Neural cell (in vitro differentiated cells): ENCODE data around the gene ZNF600. TPM values are rescaled to one million over a fixed set of nuclear protein-coding genes. Genes with fewer than 3 reads are reported as not detected.
"Not testable (repeated sequence)": the region's sequence is repeated elsewhere in the genome, so short reads cannot be mapped to it uniquely, and the experiment has no call there.

Source experiments
- H2AFZ ChIP-seq: fragments of 200-600, 300-800 bp; sonication (generic), shearing (Covaris generic); 2 replicates; pipeline ENCODE4 v1.6.0; 2014; ENCODE audit warnings: low read depth, mild to moderate bottlenecking, antibody characterized with exemption, low read length, moderate library complexity
- H3F3A ChIP-seq: fragments of 200-600 bp; shearing (Covaris generic); 2 replicates; pipeline ENCODE4 v1.6.1; 2016; ENCODE audit warnings: mild to moderate bottlenecking, moderate library complexity, mixed read lengths, antibody characterized with exemption, low read length; ENCODE audit not compliant: insufficient read depth, poor library complexity, severe bottlenecking
- H3K27ac ChIP-seq: fragments of 200-600, 300-800 bp; sonication (generic), shearing (Covaris generic); 2 replicates; pipeline ENCODE4 v1.5.1; 2014; ENCODE audit warnings: mild to moderate bottlenecking, low read length, moderate library complexity
- H3K27me3 ChIP-seq: fragments of 300-800, 200-600 bp; sonication (generic), shearing (Covaris generic); 2 replicates; pipeline ENCODE4 v1.6.0; 2014; ENCODE audit warnings: mild to moderate bottlenecking, low read depth, low read length, moderate library complexity; ENCODE audit not compliant: insufficient read depth
- H3K36me3 ChIP-seq: fragments of 300-800, 200-600 bp; sonication (generic), shearing (Covaris generic); 2 replicates; pipeline ENCODE4 v1.5.1; 2014; ENCODE audit warnings: mild to moderate bottlenecking, antibody characterized with exemption, low read length, moderate library complexity; ENCODE audit not compliant: insufficient read depth
- H3K4me2 ChIP-seq: fragments of 300-800, 200-600 bp; sonication (generic), shearing (Covaris generic); 2 replicates; pipeline ENCODE4 v1.6.0; 2014; ENCODE audit warnings: mild to moderate bottlenecking, low read length
- H3K4me3 ChIP-seq: fragments of 300-800, 200-600 bp; sonication (generic), shearing (Covaris generic); 2 replicates; pipeline ENCODE4 v1.5.1; 2014; ENCODE audit warnings: mild to moderate bottlenecking, low read length, moderate library complexity
- H3K79me2 ChIP-seq: fragments of 200-600 bp; shearing (Covaris generic); replicated peaks from 2 replicates; pipeline ENCODE4 v1.6.0; 2014; ENCODE audit warnings: mild to moderate bottlenecking, low read length, moderate library complexity; ENCODE audit not compliant: insufficient read depth
- H3K9ac ChIP-seq: fragments of 300-800, 200-600 bp; sonication (generic), shearing (Covaris generic); 2 replicates; pipeline ENCODE4 v1.6.1; 2016; ENCODE audit warnings: mild to moderate bottlenecking, low read length, mixed read lengths
- H3K9me2 ChIP-seq: fragments of 200-600 bp; shearing (Covaris generic); 2 replicates; pipeline ENCODE4 v1.6.1; 2016; ENCODE audit warnings: mild to moderate bottlenecking, low read length, mixed read lengths; ENCODE audit not compliant: insufficient read depth
- H3K9me3 ChIP-seq: fragments of 200-600, 300-800 bp; sonication (generic), shearing (Covaris generic); 2 replicates; pipeline ENCODE4 v1.6.1; 2016; ENCODE audit warnings: mild to moderate bottlenecking, mixed run types, low read length, moderate library complexity, mixed read lengths
- H4K20me1 ChIP-seq: fragments of 200-600 bp; shearing (Covaris generic); 2 replicates; pipeline ENCODE4 v1.6.1; 2016; ENCODE audit warnings: mild to moderate bottlenecking, mixed run types; ENCODE audit not compliant: insufficient read depth
- CTCF ChIP-seq: fragments of 450-650 bp; IDR thresholded peaks from 2 replicates; pipeline ENCODE4 v1.5.1; 2014; ENCODE audit warnings: antibody characterized with exemption, mild to moderate bottlenecking, moderate library complexity; ENCODE audit not compliant: poor library complexity, severe bottlenecking
- EP300 ChIP-seq: fragments of 450-650 bp; conservative IDR thresholded peaks from 2 replicates; pipeline ENCODE4 v1.6.1; 2014; ENCODE audit warnings: antibody characterized with exemption, mild to moderate bottlenecking, moderate library complexity; ENCODE audit not compliant: poor library complexity, severe bottlenecking
- EZH2 ChIP-seq: fragments of 200-600, 300-800 bp; shearing (Covaris generic), sonication (generic); IDR thresholded peaks from 2 replicates; pipeline ENCODE4 v1.6.1; 2014; ENCODE audit warnings: antibody characterized with exemption, low read length, borderline replicate concordance, mild to moderate bottlenecking; ENCODE audit not compliant: insufficient read depth, poor library complexity, severe bottlenecking
- MXI1 ChIP-seq: fragments of 450-650 bp; conservative IDR thresholded peaks from 2 replicates; pipeline ENCODE4 v1.6.1; 2014; ENCODE audit warnings: antibody characterized with exemption, mild to moderate bottlenecking; ENCODE audit not compliant: poor library complexity, severe bottlenecking
- POLR2AphosphoS5 ChIP-seq: IDR thresholded peaks from 2 replicates; pipeline ENCODE4 v1.6.1; 2012
- RAD21 ChIP-seq: fragments of 450-650 bp; conservative IDR thresholded peaks from 2 replicates; pipeline ENCODE4 v1.6.1; 2014; ENCODE audit warnings: antibody characterized with exemption, mild to moderate bottlenecking, moderate library complexity
- REST ChIP-seq: IDR thresholded peaks from 2 replicates; pipeline ENCODE4 v1.6.1; 2012; ENCODE audit warnings: borderline replicate concordance
- SMC3 ChIP-seq: fragments of 450-650 bp; conservative IDR thresholded peaks from 2 replicates; pipeline ENCODE4 v1.6.1; 2014; ENCODE audit warnings: antibody characterized with exemption, mild to moderate bottlenecking, moderate library complexity; ENCODE audit not compliant: poor library complexity
- TAF1 ChIP-seq: IDR thresholded peaks from 2 replicates; pipeline ENCODE4 v1.6.1; 2012; ENCODE audit warnings: low read depth
- polyA plus RNA-seq: library from polyadenylated mRNA; depleted of rRNA; stranded (reverse); fragments of >200 nt; gene quantifications from 2 replicates; pipeline ENCODE4 v1.2.3, GENCODE V29; 2014

ZNF600 gene
- polyA plus RNA-seq, 1 donor from 2014 or later = 0.59 TPM

- not testable (repeated sequence) for H4K20me1 ChIP-seq, H3K9me3 ChIP-seq, H3K4me3 ChIP-seq, H3K79me2 ChIP-seq, H3K9ac ChIP-seq, H2AFZ ChIP-seq, H3K9me2 ChIP-seq, H3K36me3 ChIP-seq, H3K27me3 ChIP-seq, H3F3A ChIP-seq, H3K4me2 ChIP-seq, H3K27ac ChIP-seq
Measured at GRCh38 chr19:52756447-52756846, 30.1 kb downstream of the ZNF600 start.

GRCh38 chr19:52749780-52750179 lies 36.8 kb downstream of the ZNF600 start:
- H3K4me2 ChIP-seq = no peak overlapping the region
- H3F3A ChIP-seq = no peaks in the 10 kb centered on the region
- H4K20me1 ChIP-seq = no peaks in the 10 kb centered on the region
- TF ChIP-seq TAF1 (no peak), REST (no peak), CTCF (no peak), MXI1 (no peak), RAD21 (no peak), EZH2 (no peak), EP300 (no peak), SMC3 (no peak), POLR2AphosphoS5 (no peak)
- no peak overlapping the region for H3K4me3 ChIP-seq
- H3K27ac ChIP-seq = no peak overlapping the region
- no peaks in the 10 kb centered on the region for H3K79me2 ChIP-seq
- no peak overlapping the region for H2AFZ ChIP-seq
- H3K27me3 ChIP-seq = no peaks in the 10 kb centered on the region
- H3K9ac ChIP-seq = no peak overlapping the region
- no peaks in the 10 kb centered on the region for H3K9me3 ChIP-seq
- no peaks in the 10 kb centered on the region for H3K9me2 ChIP-seq
- H3K36me3 ChIP-seq = no peaks in the 10 kb centered on the region

GRCh38 chr19:52748336-52748950 lies 38.1 kb downstream of the ZNF600 start:
- Histone ChIP-seq H3K27me3 (no peaks in the 10 kb centered on the region), H3K9me2 (no peaks in the 10 kb centered on the region), H3K9ac (no peak overlapping the region), H3K4me2 (no peak overlapping the region), H3K4me3 (no peak overlapping the region), H3F3A (no peaks in the 10 kb centered on the region), H3K79me2 (no peaks in the 10 kb centered on the region), H3K9me3 (no peaks in the 10 kb centered on the region), H3K36me3 (no peaks in the 10 kb centered on the region), H2AFZ (no peak overlapping the region), H4K20me1 (no peaks in the 10 kb centered on the region), H3K27ac (no peak overlapping the region)
- TF ChIP-seq SMC3 (peak; percentile 37), RAD21 (peak; percentile 51), TAF1 (no peak), EZH2 (no peak), POLR2AphosphoS5 (no peak), MXI1 (no peak), REST (no peak), EP300 (no peak), CTCF (peak; percentile 40)
